IMR-90 (cell line): ENCODE measurements around the gene SF3B1. TPM values are rescaled to one million over a fixed set of nuclear protein-coding genes. Genes with fewer than 3 reads are reported as not detected.

Source experiments
- ATAC-seq: fragments of 200-7000 bp; cut with Tn5 transposase; 2 replicates; pipeline ENCODE4 v1.9.1; 2020; ENCODE audit warnings: low read depth, mild to moderate bottlenecking, moderate library complexity
- BruUV-seq: library from RNA; stranded (reverse); fragments of 400-500 nt; replicated peaks from 2 replicates; lab custom pipeline; 2021; lab: Mats Ljungman, UMichigan
- CTCF ChIA-PET: fragments of 300-600 bp; formaldehyde crosslinking; extraction: SDS; loops from one replicate; lab custom pipeline; 2021; ENCODE audit warnings: antibody characterized with exemption; lab: Yijun Ruan, JAX
- POLR2A ChIA-PET: fragments of 300-600 bp; sonication (Branson Sonifier 250); formaldehyde crosslinking; loops from one replicate; lab custom pipeline; 2022; ENCODE audit warnings: antibody characterized with exemption; ENCODE audit not compliant: unreplicated experiment; lab: Charles Lee
- DNase-seq: peaks from one replicate; pipeline ENCODE4 v3.0.0; 2013
- H2AFZ ChIP-seq: replicated peaks from 2 replicates; pipeline ENCODE3; 2013; ENCODE audit warnings: low read length, mild to moderate bottlenecking; ENCODE audit not compliant: poor library complexity
- H2AK5ac ChIP-seq: 2 replicates; pipeline ENCODE4 v1.6.1; 2013; ENCODE audit warnings: low read depth, low read length, inconsistent platforms
- H2AK9ac ChIP-seq: replicated peaks from 2 replicates; pipeline ENCODE3; 2013; ENCODE audit warnings: mild to moderate bottlenecking, low read depth, low read length, moderate library complexity; ENCODE audit not compliant: poor library complexity
- H2BK120ac ChIP-seq: 2 replicates; pipeline ENCODE4 v1.6.1; 2013; ENCODE audit warnings: low read depth, low read length, inconsistent platforms
- H2BK15ac ChIP-seq: 3 replicates; pipeline ENCODE4 v1.6.1; 2013; ENCODE audit warnings: low read depth, low read length, inconsistent platforms
- H2BK20ac ChIP-seq: 2 replicates; pipeline ENCODE4 v1.6.1; 2013; ENCODE audit warnings: low read depth, mild to moderate bottlenecking, inconsistent platforms, low read length, moderate library complexity
- H2BK5ac ChIP-seq: 2 replicates; pipeline ENCODE4 v1.6.1; 2013; ENCODE audit warnings: mild to moderate bottlenecking, low read depth, low read length, inconsistent platforms; ENCODE audit not compliant: poor library complexity, severe bottlenecking
- H3K14ac ChIP-seq: replicated peaks from 2 replicates; pipeline ENCODE4 v1.6.1; 2013; ENCODE audit warnings: low read depth, low read length, inconsistent platforms
- H3K18ac ChIP-seq: 2 replicates; pipeline ENCODE4 v1.6.1; 2013; ENCODE audit warnings: low read depth, low read length, control low read depth
- H3K23ac ChIP-seq: 2 replicates; pipeline ENCODE4 v1.6.1; 2013; ENCODE audit warnings: low read depth, low read length, inconsistent platforms
- H3K27ac ChIP-seq: 2 replicates; pipeline ENCODE4 v1.5.1; 2013; ENCODE audit warnings: mild to moderate bottlenecking, control low read depth, low read length; ENCODE audit not compliant: insufficient read depth
- H3K27me3 ChIP-seq: 2 replicates; pipeline ENCODE4 v1.6.1; 2013; ENCODE audit warnings: low read length; ENCODE audit not compliant: control insufficient read depth, insufficient read depth
- H3K36me3 ChIP-seq: 2 replicates; pipeline ENCODE4 v1.6.1; 2013; ENCODE audit warnings: low read length, mixed read lengths; ENCODE audit not compliant: control insufficient read depth, insufficient read depth
- H3K4ac ChIP-seq: 2 replicates; pipeline ENCODE4 v1.6.1; 2013; ENCODE audit warnings: low read depth, low read length, inconsistent platforms
- H3K4me1 ChIP-seq: 2 replicates; pipeline ENCODE4 v1.6.1; 2013; ENCODE audit warnings: low read length, mixed read lengths; ENCODE audit not compliant: control insufficient read depth, insufficient read depth
- H3K4me2 ChIP-seq: 2 replicates; pipeline ENCODE4 v1.6.1; 2013; ENCODE audit warnings: low read depth, mild to moderate bottlenecking, control low read depth, low read length, moderate library complexity
- H3K4me3 ChIP-seq: 2 replicates; pipeline ENCODE4 v1.5.1; 2013; ENCODE audit warnings: low read depth, mild to moderate bottlenecking, control low read depth, low read length, moderate library complexity; ENCODE audit not compliant: insufficient read depth
- H3K56ac ChIP-seq: 2 replicates; pipeline ENCODE4 v1.6.1; 2013; ENCODE audit warnings: low read length, inconsistent platforms; ENCODE audit not compliant: insufficient read depth; ENCODE audit errors: extremely low read depth
- H3K79me1 ChIP-seq, 2 experiments: 2 replicates each; pipeline ENCODE4 v1.6.1; 2013; ENCODE audit warnings: low read length in 2 of 2, inconsistent platforms in 1 of 2, low read depth in 1 of 2
- H3K9ac ChIP-seq: 2 replicates; pipeline ENCODE4 v1.6.1; 2013; ENCODE audit warnings: low read depth, low read length, control low read depth
- H3K9me1 ChIP-seq: 2 replicates; pipeline ENCODE4 v1.6.1; 2013; ENCODE audit warnings: low read length, inconsistent platforms; ENCODE audit not compliant: insufficient read depth
- H3K9me3 ChIP-seq: 2 replicates; pipeline ENCODE4 v1.6.1; 2013; ENCODE audit warnings: low read length; ENCODE audit not compliant: control insufficient read depth, insufficient read depth
- H4K20me1 ChIP-seq: 2 replicates; pipeline ENCODE4 v1.6.1; 2013; ENCODE audit warnings: low read length, inconsistent platforms; ENCODE audit not compliant: insufficient read depth
- H4K5ac ChIP-seq: 2 replicates; pipeline ENCODE4 v1.6.1; 2013; ENCODE audit warnings: mild to moderate bottlenecking, low read depth, low read length, control low read depth
- H4K8ac ChIP-seq, 2 experiments: 2 replicates each; pipeline ENCODE4 v1.6.1; 2013; ENCODE audit warnings: low read depth in 2 of 2, low read length in 2 of 2, control low read depth in 1 of 2, inconsistent platforms in 1 of 2
- H4K91ac ChIP-seq: 2 replicates; pipeline ENCODE4 v1.6.1; 2013; ENCODE audit warnings: low read depth, low read length, inconsistent platforms; ENCODE audit not compliant: insufficient read depth
- BHLHE40 ChIP-seq: fragments of 150-350 bp; IDR thresholded peaks from 2 replicates; pipeline ENCODE4 v1.6.1; 2016; ENCODE audit warnings: mild to moderate bottlenecking, low read depth, low read length
- CHD1 ChIP-seq: IDR thresholded peaks from 2 replicates; pipeline ENCODE4 v1.6.1; 2012; ENCODE audit warnings: low read depth, low read length, improper control_type of control experiment
- FOS ChIP-seq: fragments of 150-350 bp; IDR thresholded peaks from 2 replicates; pipeline ENCODE4 v1.6.1; 2016; ENCODE audit warnings: low read depth, low read length
- MAFK ChIP-seq: IDR thresholded peaks from 2 replicates; pipeline ENCODE4 v1.6.1; 2012; ENCODE audit warnings: low read depth, low read length, improper control_type of control experiment
- MAZ ChIP-seq: IDR thresholded peaks from 2 replicates; pipeline ENCODE4 v1.6.1; 2012; ENCODE audit warnings: low read depth, mild to moderate bottlenecking, low read length, improper control_type of control experiment, moderate library complexity, borderline replicate concordance
- MXI1 ChIP-seq: IDR thresholded peaks from 2 replicates; pipeline ENCODE4 v1.6.1; 2012; ENCODE audit warnings: low read depth, mild to moderate bottlenecking, low read length, moderate library complexity, borderline replicate concordance
- NFE2L2 ChIP-seq: fragments of 150-350 bp; IDR thresholded peaks from 2 replicates; pipeline ENCODE4 v1.6.1; 2016; ENCODE audit warnings: low read depth, mild to moderate bottlenecking, low read length
- RAD21 ChIP-seq: IDR thresholded peaks from 2 replicates; pipeline ENCODE4 v1.6.1; 2012; ENCODE audit warnings: low read length, improper control_type of control experiment
- RCOR1 ChIP-seq: IDR thresholded peaks from 2 replicates; pipeline ENCODE4 v1.6.1; 2012; ENCODE audit warnings: mild to moderate bottlenecking, low read length, improper control_type of control experiment; ENCODE audit not compliant: insufficient replicate concordance
- RFX5 ChIP-seq: IDR thresholded peaks from 2 replicates; pipeline ENCODE4 v1.8.0; 2012; ENCODE audit warnings: low read depth, mild to moderate bottlenecking, low read length, moderate library complexity
- WGBS, 2 experiments: methylation state at CpG; one replicate each; pipeline versions ENCODE4 v1.1.5 to v1.1.7; 2013; ENCODE audit warnings: missing lambda C conversion rate in 2 of 2; ENCODE audit not compliant: insufficient read length in 1 of 2; ENCODE audit errors: extremely low coverage in 2 of 2; 5-methylcytosine and 5-hydroxymethylcytosine counted together
- dilution Hi-C: fragments of 300-500 bp; cut with HindIII; formaldehyde crosslinking; loops from one replicate; pipeline ENCODE4 v1.14.3; 2018; ENCODE audit warnings: low sequenced_read_pairs; ENCODE audit not compliant: unreplicated experiment
- in situ Hi-C: fragments of 300-500 bp; cut with MboI; formaldehyde crosslinking; loops from 3 replicates; pipeline ENCODE4 v1.14.3; 2019; ENCODE audit warnings: low sequenced_read_pairs, inconsistent platforms, mixed read lengths
- intact Hi-C: fragments of 100-400 bp; cut with micrococcal nuclease; formaldehyde crosslinking; loops from 2 replicates; pipeline ENCODE4 v1.10.0; 2022
- polyA plus RNA-seq, 3 experiments: library from polyadenylated mRNA; depleted of rRNA; stranded (reverse); fragments of >200 nt; gene quantifications; 2 replicates each; pipeline ENCODE4 v1.2.3, GENCODE V29; 2012; ENCODE audit warnings: low replicate concordance in 1 of 3
- total RNA-seq: library from RNA; depleted of rRNA; stranded (reverse); fragments of >200 nt; gene quantifications from 2 replicates; pipeline ENCODE4 v1.2.3, GENCODE V29; 2012
- TF ChIP-seq, protein P1 (sequence below): fragments of 150-350 bp; IDR thresholded peaks from 2 replicates; pipeline ENCODE4 v1.6.1; 2017; ENCODE audit warnings: mild to moderate bottlenecking, antibody characterized with exemption, low read length, low read depth
- TF ChIP-seq, protein P2 (sequence below): conservative IDR thresholded peaks from 2 replicates; pipeline ENCODE4 v1.5.1; 2012; ENCODE audit warnings: mild to moderate bottlenecking, low read depth, low read length, improper control_type of control experiment
- TF ChIP-seq, protein P3 (sequence below): fragments of 150-350 bp; IDR thresholded peaks from 2 replicates; pipeline ENCODE4 v1.6.1; 2016; ENCODE audit warnings: low read depth, mild to moderate bottlenecking, low read length, moderate library complexity, borderline replicate concordance

The SF3B1 gene
- total and polyA plus RNA-seq, 2 of the 4 experiments (the other 2 are of a cell fraction): 326 to 942 TPM

DNA sequence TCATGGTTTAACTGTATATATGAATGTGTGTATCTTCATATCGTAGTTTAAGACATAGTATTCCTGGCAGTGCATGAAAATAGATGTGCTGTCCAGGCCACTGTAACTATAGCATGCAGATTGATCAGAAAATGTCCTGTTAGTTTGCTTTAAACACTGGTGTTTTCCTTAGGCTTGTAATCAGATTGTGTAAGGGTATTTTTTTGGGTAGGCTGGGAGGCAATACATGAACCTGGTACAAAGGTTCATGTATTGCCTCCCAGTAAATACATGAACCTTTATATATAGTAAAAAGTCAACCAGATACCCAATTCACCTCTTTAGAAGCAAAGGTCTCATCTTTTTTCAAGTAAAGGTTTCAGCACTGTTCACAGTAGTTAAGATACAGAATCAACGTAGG, 20.1 kb upstream of the SF3B1 start:
- peak overlapping the region; percentile 45; the same call in 1 of the 2 replicates for H3K23ac ChIP-seq
- dilution Hi-C loops (no loop called here), intact Hi-C loops (loop anchor here (5.0 kb wide), 1 partner anchor 42 kb away; the partner anchor contains the start of gene HSPD1), in situ Hi-C loops (no loop called here)
- no peak overlapping the region for H2BK120ac ChIP-seq
- H4K8ac ChIP-seq: no peak overlapping the region
- H4K91ac ChIP-seq: no peak overlapping the region
- no peak overlapping the region for H3K14ac ChIP-seq
- peak overlapping the region; percentile 70; the same call in 1 of the 2 replicates for H3K4me3 ChIP-seq
- H3K18ac ChIP-seq: no peak overlapping the region
- H2BK5ac ChIP-seq: no peak overlapping the region
- no peaks in the 10 kb centered on the region; the same call in 1 of the 2 replicates for H3K4me1 ChIP-seq
- no peaks in the 10 kb centered on the region for H3K9me3 ChIP-seq
- peak overlapping the region; percentile 25; the same call in 1 of the 2 replicates for H3K9ac ChIP-seq
- no peak overlapping the region for H2AK5ac ChIP-seq
- H3K4ac ChIP-seq: no peak overlapping the region
- TF ChIP-seq MAZ: no peak
- TF ChIP-seq, protein P1, sequence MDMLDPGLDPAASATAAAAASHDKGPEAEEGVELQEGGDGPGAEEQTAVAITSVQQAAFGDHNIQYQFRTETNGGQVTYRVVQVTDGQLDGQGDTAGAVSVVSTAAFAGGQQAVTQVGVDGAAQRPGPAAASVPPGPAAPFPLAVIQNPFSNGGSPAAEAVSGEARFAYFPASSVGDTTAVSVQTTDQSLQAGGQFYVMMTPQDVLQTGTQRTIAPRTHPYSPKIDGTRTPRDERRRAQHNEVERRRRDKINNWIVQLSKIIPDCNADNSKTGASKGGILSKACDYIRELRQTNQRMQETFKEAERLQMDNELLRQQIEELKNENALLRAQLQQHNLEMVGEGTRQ: no peak
- no peak for TF ChIP-seq CHD1
- TF ChIP-seq, protein P2, sequence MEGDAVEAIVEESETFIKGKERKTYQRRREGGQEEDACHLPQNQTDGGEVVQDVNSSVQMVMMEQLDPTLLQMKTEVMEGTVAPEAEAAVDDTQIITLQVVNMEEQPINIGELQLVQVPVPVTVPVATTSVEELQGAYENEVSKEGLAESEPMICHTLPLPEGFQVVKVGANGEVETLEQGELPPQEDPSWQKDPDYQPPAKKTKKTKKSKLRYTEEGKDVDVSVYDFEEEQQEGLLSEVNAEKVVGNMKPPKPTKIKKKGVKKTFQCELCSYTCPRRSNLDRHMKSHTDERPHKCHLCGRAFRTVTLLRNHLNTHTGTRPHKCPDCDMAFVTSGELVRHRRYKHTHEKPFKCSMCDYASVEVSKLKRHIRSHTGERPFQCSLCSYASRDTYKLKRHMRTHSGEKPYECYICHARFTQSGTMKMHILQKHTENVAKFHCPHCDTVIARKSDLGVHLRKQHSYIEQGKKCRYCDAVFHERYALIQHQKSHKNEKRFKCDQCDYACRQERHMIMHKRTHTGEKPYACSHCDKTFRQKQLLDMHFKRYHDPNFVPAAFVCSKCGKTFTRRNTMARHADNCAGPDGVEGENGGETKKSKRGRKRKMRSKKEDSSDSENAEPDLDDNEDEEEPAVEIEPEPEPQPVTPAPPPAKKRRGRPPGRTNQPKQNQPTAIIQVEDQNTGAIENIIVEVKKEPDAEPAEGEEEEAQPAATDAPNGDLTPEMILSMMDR: no peak
- no peak for TF ChIP-seq MXI1
- TF ChIP-seq MAFK: no peak
- no peak for TF ChIP-seq NFE2L2
- TF ChIP-seq RCOR1: no peak
- TF ChIP-seq FOS: no peak
- TF ChIP-seq BHLHE40: no peak
- no peak for TF ChIP-seq RFX5
- no peak for TF ChIP-seq RAD21
- TF ChIP-seq, protein P3, sequence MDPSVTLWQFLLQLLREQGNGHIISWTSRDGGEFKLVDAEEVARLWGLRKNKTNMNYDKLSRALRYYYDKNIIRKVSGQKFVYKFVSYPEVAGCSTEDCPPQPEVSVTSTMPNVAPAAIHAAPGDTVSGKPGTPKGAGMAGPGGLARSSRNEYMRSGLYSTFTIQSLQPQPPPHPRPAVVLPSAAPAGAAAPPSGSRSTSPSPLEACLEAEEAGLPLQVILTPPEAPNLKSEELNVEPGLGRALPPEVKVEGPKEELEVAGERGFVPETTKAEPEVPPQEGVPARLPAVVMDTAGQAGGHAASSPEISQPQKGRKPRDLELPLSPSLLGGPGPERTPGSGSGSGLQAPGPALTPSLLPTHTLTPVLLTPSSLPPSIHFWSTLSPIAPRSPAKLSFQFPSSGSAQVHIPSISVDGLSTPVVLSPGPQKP: no peak
- DNase-seq (no peak), ATAC-seq (no peak)
- no peak overlapping the region for H3K27ac ChIP-seq
- H2BK15ac ChIP-seq: no peak overlapping the region
- H2AFZ ChIP-seq: no peak overlapping the region
- no peak overlapping the region for H2BK20ac ChIP-seq
- H3K36me3 ChIP-seq: peaks cover 2% of the 10 kb centered on the region; the same call in 1 of the 2 replicates
- H3K79me1 ChIP-seq: peaks cover 9 to 20% of the 10 kb centered on the region in 2 experiments; a peak in 3 of 4 replicates
- peaks cover 48% of the 10 kb centered on the region for H4K20me1 ChIP-seq
- no peak overlapping the region for H3K56ac ChIP-seq
- peaks cover 5% of the 10 kb centered on the region; the same call in 1 of the 2 replicates for H3K9me1 ChIP-seq
- no peaks in the 10 kb centered on the region for H3K27me3 ChIP-seq
- BruUV-seq: no TSS peak
- H4K5ac ChIP-seq: no peak overlapping the region
- ChIA-PET CTCF (no interaction called here), POLR2A (no interaction called here)
- WGBS, 2 experiments: 100% methylated on average over 1 of the region's 2 CpGs; no CpG with 5 or more reads in 1 of the 2 experiments
- peak overlapping the region; percentile 87 for H3K4me2 ChIP-seq
- H2AK9ac ChIP-seq: no peak overlapping the region
